HL-60 (cell line): Measurements from ENCODE around the gene SHANK3.

Experiments used
- DNase-seq, 2 experiments: peaks; one replicate each; pipeline ENCODE4 v3.0.0-alpha.2; 2010 to 2020; ENCODE audit warnings: low read depth in 1 of 2, low spot score in 1 of 2
- H3K27ac ChIP-seq: fragments of 250-450 bp; sonication (Bioruptor Pico); replicated peaks from 2 replicates; pipeline ENCODE4 v1.5.1; 2020; ENCODE audit warnings: mild to moderate bottlenecking, moderate library complexity
- H3K27me3 ChIP-seq: fragments of 250-450 bp; sonication (Bioruptor Pico); 2 replicates; pipeline ENCODE4 v1.5.1; 2021; ENCODE audit warnings: mild to moderate bottlenecking, moderate library complexity; ENCODE audit not compliant: insufficient read depth, poor library complexity, severe bottlenecking
- H3K4me3 ChIP-seq: replicated peaks from 2 replicates; pipeline ENCODE4 v1.5.1; 2011; ENCODE audit warnings: mild to moderate bottlenecking, control low read depth, low read length; ENCODE audit not compliant: insufficient read depth
- GABPA ChIP-seq: IDR thresholded peaks from 2 replicates; pipeline ENCODE4 v1.6.1; 2012; ENCODE audit warnings: low read depth
- POLR2AphosphoS5 ChIP-seq: IDR thresholded peaks from 2 replicates; pipeline ENCODE4 v1.6.1; 2012; ENCODE audit warnings: low read depth
- SPI1 ChIP-seq: IDR thresholded peaks from 2 replicates; pipeline ENCODE4 v1.6.1; 2012; ENCODE audit warnings: low read depth, mild to moderate bottlenecking, borderline replicate concordance
- TF ChIP-seq, protein P1 (sequence below): IDR thresholded peaks from 2 replicates; pipeline ENCODE4 v1.6.1; 2012; ENCODE audit warnings: low read depth; ENCODE audit not compliant: insufficient replicate concordance
- TF ChIP-seq, protein P2 (sequence below): IDR thresholded peaks from one replicate; pipeline ENCODE4 v1.5.1; 2011; ENCODE audit warnings: low read length, control low read depth, inconsistent platforms; ENCODE audit not compliant: insufficient read depth

The SHANK3 gene

DNA sequence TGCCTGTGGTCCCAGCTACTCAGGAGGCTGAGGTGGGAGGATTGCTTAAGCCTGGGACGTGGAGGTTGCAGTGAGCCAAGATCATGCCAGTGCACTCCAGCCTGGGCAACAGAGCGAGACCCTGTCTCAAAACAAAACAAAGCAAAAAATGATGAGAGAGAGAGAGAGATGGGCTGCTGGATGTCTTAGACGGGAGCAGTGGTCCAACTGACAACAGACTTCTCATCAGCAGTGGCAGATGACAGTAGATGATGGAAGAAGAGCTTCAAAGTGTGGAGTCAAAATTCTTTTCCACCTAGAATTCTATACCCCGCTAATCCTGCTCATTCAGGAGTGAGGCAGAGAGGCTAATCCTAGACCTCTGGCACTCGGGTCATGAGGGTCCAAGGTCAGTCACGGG is 36.4 kb downstream of the SHANK3 start:
- Histone ChIP-seq H3K27ac (no peak overlapping the region), H3K27me3 (peaks cover 8% of the 10 kb centered on the region), H3K4me3 (no peak overlapping the region)
- TF ChIP-seq POLR2AphosphoS5 (no peak), SPI1 (no peak), GABPA (no peak)
- TF ChIP-seq, protein P1, sequence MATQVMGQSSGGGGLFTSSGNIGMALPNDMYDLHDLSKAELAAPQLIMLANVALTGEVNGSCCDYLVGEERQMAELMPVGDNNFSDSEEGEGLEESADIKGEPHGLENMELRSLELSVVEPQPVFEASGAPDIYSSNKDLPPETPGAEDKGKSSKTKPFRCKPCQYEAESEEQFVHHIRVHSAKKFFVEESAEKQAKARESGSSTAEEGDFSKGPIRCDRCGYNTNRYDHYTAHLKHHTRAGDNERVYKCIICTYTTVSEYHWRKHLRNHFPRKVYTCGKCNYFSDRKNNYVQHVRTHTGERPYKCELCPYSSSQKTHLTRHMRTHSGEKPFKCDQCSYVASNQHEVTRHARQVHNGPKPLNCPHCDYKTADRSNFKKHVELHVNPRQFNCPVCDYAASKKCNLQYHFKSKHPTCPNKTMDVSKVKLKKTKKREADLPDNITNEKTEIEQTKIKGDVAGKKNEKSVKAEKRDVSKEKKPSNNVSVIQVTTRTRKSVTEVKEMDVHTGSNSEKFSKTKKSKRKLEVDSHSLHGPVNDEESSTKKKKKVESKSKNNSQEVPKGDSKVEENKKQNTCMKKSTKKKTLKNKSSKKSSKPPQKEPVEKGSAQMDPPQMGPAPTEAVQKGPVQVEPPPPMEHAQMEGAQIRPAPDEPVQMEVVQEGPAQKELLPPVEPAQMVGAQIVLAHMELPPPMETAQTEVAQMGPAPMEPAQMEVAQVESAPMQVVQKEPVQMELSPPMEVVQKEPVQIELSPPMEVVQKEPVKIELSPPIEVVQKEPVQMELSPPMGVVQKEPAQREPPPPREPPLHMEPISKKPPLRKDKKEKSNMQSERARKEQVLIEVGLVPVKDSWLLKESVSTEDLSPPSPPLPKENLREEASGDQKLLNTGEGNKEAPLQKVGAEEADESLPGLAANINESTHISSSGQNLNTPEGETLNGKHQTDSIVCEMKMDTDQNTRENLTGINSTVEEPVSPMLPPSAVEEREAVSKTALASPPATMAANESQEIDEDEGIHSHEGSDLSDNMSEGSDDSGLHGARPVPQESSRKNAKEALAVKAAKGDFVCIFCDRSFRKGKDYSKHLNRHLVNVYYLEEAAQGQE, result no peak
- TF ChIP-seq, protein P2, sequence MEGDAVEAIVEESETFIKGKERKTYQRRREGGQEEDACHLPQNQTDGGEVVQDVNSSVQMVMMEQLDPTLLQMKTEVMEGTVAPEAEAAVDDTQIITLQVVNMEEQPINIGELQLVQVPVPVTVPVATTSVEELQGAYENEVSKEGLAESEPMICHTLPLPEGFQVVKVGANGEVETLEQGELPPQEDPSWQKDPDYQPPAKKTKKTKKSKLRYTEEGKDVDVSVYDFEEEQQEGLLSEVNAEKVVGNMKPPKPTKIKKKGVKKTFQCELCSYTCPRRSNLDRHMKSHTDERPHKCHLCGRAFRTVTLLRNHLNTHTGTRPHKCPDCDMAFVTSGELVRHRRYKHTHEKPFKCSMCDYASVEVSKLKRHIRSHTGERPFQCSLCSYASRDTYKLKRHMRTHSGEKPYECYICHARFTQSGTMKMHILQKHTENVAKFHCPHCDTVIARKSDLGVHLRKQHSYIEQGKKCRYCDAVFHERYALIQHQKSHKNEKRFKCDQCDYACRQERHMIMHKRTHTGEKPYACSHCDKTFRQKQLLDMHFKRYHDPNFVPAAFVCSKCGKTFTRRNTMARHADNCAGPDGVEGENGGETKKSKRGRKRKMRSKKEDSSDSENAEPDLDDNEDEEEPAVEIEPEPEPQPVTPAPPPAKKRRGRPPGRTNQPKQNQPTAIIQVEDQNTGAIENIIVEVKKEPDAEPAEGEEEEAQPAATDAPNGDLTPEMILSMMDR, result no peak
- DNase-seq, result no peak

DNA sequence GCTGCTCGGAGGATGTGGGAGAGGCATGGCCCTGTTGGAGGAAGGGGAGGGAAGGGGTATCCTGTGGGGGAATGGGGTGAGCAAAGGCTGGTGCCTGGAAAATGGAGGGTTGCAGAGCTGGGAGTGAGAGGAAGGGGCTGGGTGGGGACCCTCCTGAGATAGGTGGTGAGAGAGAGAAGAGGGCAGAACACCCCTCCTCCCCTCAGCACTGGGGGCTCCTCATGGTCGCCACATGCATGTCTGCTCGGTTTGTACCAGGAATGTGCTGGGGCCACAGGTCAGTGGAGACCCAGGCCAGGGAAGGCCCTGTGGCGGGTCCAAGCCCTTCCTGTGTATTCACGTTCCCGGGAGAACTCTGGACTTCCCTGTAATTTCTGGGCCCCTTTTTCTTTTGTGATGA is 37.6 kb downstream of the SHANK3 start:
- DNase-seq, result no peak
- Histone ChIP-seq H3K27ac (no peak overlapping the region), H3K27me3 (no peaks in the 10 kb centered on the region), H3K4me3 (no peak overlapping the region)
- no peak for TF ChIP-seq SPI1
- TF ChIP-seq, protein P2, result no peak
- no peak for TF ChIP-seq POLR2AphosphoS5
- no peak for TF ChIP-seq GABPA
- TF ChIP-seq, protein P1, result no peak

DNA sequence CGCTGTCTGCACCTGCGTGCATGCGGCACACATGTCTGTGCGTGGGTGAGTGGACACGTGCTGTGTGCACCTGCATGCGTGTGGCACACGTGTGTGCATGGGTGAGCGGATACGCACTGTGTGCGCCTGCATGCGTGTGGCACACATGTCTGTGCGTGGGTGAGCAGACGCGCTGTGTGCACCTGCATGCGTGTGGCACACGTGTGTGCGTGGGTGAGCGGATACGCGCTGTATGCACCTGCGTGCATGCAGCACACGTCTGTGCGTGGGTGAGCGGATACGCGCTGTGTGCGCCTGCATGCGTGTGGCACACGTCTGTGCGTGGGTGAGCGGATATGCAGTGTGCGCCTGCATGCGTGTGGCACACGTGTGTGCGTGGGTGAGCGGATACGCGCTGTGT is 38.3 kb downstream of the SHANK3 start:
- Histone ChIP-seq H3K27me3 (no peaks in the 10 kb centered on the region), H3K4me3 (no peak overlapping the region), H3K27ac (no peak overlapping the region)
- no peak for DNase-seq
- TF ChIP-seq, protein P2, result no peak
- TF ChIP-seq GABPA, result no peak
- TF ChIP-seq, protein P1, result no peak
- no peak for TF ChIP-seq SPI1
- TF ChIP-seq POLR2AphosphoS5, result no peak
